ENCODE results near the gene ACACA. TPM values are rescaled to one million over a fixed set of nuclear protein-coding genes. Genes with fewer than 3 reads are reported as not detected.

ACACA gene
- total and polyA plus RNA-seq, 9 of the 15 experiments (the other 6 are each of a cell fraction or from before 2014, with no cell fraction given) = 35.9 to 135 (median 88.4) TPM

DNA sequence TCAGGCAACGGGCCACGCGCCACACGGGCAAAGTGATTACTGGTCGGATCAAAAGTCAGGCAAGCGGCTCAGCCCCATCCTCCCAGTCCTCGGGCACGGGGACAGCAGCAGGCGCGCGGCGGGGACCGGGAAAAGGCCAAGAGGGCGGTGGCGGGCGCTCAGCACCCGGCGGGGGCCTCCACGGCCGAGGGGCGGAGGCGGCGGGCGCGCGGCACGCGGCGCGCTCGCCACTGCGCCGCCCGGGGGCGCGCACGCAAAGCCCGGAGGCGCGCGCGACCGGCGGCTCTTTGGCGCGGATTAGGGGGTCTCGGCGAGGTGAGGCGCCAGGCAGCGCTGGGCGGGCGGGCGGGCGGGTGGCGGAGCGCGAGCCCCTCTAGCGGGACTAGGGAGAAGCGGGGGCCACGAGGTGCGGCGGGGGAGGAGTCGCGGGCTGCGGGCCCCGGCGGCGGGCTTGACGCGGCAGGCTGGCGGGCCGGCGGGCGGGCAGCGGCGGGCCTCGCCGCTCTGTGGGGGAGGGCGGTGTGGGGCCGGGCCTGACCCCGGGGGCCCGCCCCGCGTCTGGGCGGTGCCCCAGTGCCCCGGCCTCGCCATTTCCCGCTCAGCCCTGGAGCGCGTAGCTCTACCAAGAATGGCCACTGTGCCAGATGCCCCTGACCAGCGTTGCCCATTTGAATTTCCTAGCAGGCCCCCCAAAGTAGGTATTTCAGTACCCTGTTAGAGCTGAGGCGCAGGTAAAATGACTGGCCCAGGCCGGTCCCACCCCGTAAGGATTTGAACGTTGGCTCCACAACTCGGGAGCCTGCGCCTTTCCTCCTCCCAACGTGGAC lies at the start of gene ACACA, which contains the start of gene TADA2A (continued):
- TF ChIP-seq, protein P1, sequence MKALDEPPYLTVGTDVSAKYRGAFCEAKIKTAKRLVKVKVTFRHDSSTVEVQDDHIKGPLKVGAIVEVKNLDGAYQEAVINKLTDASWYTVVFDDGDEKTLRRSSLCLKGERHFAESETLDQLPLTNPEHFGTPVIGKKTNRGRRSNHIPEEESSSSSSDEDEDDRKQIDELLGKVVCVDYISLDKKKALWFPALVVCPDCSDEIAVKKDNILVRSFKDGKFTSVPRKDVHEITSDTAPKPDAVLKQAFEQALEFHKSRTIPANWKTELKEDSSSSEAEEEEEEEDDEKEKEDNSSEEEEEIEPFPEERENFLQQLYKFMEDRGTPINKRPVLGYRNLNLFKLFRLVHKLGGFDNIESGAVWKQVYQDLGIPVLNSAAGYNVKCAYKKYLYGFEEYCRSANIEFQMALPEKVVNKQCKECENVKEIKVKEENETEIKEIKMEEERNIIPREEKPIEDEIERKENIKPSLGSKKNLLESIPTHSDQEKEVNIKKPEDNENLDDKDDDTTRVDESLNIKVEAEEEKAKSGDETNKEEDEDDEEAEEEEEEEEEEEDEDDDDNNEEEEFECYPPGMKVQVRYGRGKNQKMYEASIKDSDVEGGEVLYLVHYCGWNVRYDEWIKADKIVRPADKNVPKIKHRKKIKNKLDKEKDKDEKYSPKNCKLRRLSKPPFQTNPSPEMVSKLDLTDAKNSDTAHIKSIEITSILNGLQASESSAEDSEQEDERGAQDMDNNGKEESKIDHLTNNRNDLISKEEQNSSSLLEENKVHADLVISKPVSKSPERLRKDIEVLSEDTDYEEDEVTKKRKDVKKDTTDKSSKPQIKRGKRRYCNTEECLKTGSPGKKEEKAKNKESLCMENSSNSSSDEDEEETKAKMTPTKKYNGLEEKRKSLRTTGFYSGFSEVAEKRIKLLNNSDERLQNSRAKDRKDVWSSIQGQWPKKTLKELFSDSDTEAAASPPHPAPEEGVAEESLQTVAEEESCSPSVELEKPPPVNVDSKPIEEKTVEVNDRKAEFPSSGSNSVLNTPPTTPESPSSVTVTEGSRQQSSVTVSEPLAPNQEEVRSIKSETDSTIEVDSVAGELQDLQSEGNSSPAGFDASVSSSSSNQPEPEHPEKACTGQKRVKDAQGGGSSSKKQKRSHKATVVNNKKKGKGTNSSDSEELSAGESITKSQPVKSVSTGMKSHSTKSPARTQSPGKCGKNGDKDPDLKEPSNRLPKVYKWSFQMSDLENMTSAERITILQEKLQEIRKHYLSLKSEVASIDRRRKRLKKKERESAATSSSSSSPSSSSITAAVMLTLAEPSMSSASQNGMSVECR (CRISPR knock-in tag; IDR thresholded peaks at IDR 0.05) = no peak
- TF ChIP-seq ZNF695 (CRISPR knock-in tag; IDR thresholded peaks at IDR 0.05) = no peak
- TF ChIP-seq ZNF175 (CRISPR knock-in tag; IDR thresholded peaks at IDR 0.05; ENCODE audit: low read depth) = peak; percentile 83
- no peak; the same call in 1 of the 2 replicates for TF ChIP-seq ELF1 (tag; IDR thresholded peaks at IDR 0.05)
- TF ChIP-seq BHLHE40 (IDR thresholded peaks at IDR 0.05; ENCODE audit: low read length) = peak; percentile 61
- TF ChIP-seq SIX5 (IDR thresholded peaks at IDR 0.05; ENCODE audit: borderline replicate concordance in 1 of 2, insufficient read depth in 1 of 2, low read depth in 1 of 2, low read length in 2 of 2) = no peak
- peak; percentile 52 for TF ChIP-seq CCNT2 (IDR thresholded peaks at IDR 0.05; ENCODE audit: borderline replicate concordance, extremely low read depth, insufficient read length, low read depth, low read length)
- TF ChIP-seq TAF1 (IDR thresholded peaks at IDR 0.05; ENCODE audit: control insufficient read depth, extremely low read depth, insufficient read depth, low read length, severe bottlenecking) = peak; percentile 93
- no peak for TF ChIP-seq ZNF668 (CRISPR knock-in tag; IDR thresholded peaks at IDR 0.05)
- TF ChIP-seq BMI1 (IDR thresholded peaks at IDR 0.05; ENCODE audit: low read length) = no peak
- no peak for TF ChIP-seq ILF3 (IDR thresholded peaks at IDR 0.05; ENCODE audit: borderline replicate concordance)
- TF ChIP-seq FOXP1 (CRISPR knock-in tag; IDR thresholded peaks at IDR 0.05) = peak; percentile 32; the same call in 1 of the 2 replicates
- TF ChIP-seq, protein P2, sequence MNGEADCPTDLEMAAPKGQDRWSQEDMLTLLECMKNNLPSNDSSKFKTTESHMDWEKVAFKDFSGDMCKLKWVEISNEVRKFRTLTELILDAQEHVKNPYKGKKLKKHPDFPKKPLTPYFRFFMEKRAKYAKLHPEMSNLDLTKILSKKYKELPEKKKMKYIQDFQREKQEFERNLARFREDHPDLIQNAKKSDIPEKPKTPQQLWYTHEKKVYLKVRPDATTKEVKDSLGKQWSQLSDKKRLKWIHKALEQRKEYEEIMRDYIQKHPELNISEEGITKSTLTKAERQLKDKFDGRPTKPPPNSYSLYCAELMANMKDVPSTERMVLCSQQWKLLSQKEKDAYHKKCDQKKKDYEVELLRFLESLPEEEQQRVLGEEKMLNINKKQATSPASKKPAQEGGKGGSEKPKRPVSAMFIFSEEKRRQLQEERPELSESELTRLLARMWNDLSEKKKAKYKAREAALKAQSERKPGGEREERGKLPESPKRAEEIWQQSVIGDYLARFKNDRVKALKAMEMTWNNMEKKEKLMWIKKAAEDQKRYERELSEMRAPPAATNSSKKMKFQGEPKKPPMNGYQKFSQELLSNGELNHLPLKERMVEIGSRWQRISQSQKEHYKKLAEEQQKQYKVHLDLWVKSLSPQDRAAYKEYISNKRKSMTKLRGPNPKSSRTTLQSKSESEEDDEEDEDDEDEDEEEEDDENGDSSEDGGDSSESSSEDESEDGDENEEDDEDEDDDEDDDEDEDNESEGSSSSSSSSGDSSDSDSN (IDR thresholded peaks at IDR 0.05; ENCODE audit: borderline replicate concordance in 1 of 2, low read depth in 2 of 2, low read length in 2 of 2) = peak in 1 of 2 experiments; percentile 26; a peak in 2 of 4 replicates
- no peak for TF ChIP-seq CBX3 (IDR thresholded peaks at IDR 0.05; ENCODE audit: borderline replicate concordance in 1 of 2, low read length in 2 of 2)
- TF ChIP-seq CREB1 (IDR thresholded peaks at IDR 0.05) = no peak
- no peak for TF ChIP-seq CREB1 (CRISPR knock-in tag; IDR thresholded peaks at IDR 0.05)
- peak in 1 of 2 experiments; percentile 13; a peak in 1 of 4 replicates for TF ChIP-seq SRF (CRISPR knock-in tag; IDR thresholded peaks at IDR 0.05)
- TF ChIP-seq, protein P3, sequence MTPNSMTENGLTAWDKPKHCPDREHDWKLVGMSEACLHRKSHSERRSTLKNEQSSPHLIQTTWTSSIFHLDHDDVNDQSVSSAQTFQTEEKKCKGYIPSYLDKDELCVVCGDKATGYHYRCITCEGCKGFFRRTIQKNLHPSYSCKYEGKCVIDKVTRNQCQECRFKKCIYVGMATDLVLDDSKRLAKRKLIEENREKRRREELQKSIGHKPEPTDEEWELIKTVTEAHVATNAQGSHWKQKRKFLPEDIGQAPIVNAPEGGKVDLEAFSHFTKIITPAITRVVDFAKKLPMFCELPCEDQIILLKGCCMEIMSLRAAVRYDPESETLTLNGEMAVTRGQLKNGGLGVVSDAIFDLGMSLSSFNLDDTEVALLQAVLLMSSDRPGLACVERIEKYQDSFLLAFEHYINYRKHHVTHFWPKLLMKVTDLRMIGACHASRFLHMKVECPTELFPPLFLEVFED (CRISPR knock-in tag; conservative IDR thresholded peaks at IDR 0.05) = no peak
- no peak for TF ChIP-seq HMG20A (CRISPR knock-in tag; conservative IDR thresholded peaks at IDR 0.05)

All from K562 (cell line).